ENCODE measurements around the gene NR1D1. TPM values are rescaled to one million over a fixed set of nuclear protein-coding genes. Genes with fewer than 3 reads are reported as not detected.

The NR1D1 gene
- total and polyA plus RNA-seq, 2 of the 13 experiments (the other 11 are each of a cell fraction or from before 2014, with no cell fraction given) = 2.1 to 2.7 TPM

DNA sequence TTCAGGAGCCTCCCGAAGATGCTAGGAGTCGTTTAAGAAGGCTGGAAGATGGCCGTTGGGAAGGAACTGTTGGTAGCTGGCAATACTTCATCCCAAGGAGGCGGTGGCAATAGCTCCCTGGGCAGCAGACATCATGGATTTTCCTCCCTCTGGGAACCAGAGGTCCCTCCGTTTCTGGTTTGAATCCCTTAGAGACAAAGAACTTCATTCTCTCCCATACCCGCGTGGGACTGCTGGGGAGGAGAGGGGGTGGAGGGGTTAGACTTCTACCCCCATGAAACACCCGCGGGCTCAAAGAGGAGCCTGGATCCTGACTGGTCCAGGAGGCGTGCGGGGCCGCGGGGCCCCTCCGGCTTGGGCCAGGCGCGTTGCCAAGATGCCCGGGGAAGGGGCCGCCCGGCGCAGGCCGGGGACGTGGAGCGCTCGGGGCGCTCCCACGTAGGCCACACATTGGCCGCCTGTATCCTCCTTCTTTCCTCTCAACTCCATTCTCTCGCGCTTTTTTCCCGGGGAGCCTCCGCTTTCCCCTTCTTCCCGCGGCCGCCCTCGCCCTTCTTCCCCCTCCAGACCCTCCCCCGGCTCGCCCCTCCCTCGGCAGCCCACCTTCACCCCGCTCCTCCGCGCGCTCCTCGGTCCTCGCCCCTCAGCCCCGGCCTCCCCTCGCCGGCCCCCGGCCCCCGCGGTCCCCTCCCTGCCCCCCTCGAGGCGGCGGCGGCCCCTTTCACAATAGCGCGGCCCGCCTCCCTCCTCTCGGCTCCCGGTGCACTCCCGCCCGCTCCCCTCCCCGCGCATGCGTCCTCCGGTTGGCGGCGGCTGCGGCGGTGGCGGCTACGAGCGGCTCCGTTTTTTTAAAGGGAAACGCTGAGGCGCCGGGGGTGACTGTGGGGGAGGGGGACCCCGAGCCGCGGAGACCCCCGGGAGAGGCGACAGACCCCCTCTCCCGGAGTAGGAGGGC lies 21.1 kb upstream of the NR1D1 start, which contains the start of gene MSL1 (continued):
- no peak for TF ChIP-seq MLLT10 (CRISPR knock-in tag; IDR thresholded peaks at IDR 0.05)
- TF ChIP-seq TOE1 (CRISPR knock-in tag; IDR thresholded peaks at IDR 0.05) = no peak
- no peak for TF ChIP-seq TGIF2 (CRISPR knock-in tag; IDR thresholded peaks at IDR 0.05)
- TF ChIP-seq, protein P1, sequence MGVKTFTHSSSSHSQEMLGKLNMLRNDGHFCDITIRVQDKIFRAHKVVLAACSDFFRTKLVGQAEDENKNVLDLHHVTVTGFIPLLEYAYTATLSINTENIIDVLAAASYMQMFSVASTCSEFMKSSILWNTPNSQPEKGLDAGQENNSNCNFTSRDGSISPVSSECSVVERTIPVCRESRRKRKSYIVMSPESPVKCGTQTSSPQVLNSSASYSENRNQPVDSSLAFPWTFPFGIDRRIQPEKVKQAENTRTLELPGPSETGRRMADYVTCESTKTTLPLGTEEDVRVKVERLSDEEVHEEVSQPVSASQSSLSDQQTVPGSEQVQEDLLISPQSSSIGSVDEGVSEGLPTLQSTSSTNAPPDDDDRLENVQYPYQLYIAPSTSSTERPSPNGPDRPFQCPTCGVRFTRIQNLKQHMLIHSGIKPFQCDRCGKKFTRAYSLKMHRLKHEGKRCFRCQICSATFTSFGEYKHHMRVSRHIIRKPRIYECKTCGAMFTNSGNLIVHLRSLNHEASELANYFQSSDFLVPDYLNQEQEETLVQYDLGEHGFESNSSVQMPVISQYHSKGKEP (CRISPR knock-in tag; IDR thresholded peaks at IDR 0.05) = no peak
- no peak for TF ChIP-seq HOXA7 (CRISPR knock-in tag; IDR thresholded peaks at IDR 0.05)
- TF ChIP-seq ZNF704 (CRISPR knock-in tag; IDR thresholded peaks at IDR 0.05; ENCODE audit: borderline replicate concordance) = no peak
- TF ChIP-seq MBNL3 (CRISPR knock-in tag; conservative IDR thresholded peaks at IDR 0.05) = no peak
- no peak for TF ChIP-seq MYNN (CRISPR knock-in tag; IDR thresholded peaks at IDR 0.05; ENCODE audit: low read depth)
- no peak; the same call in 1 of the 2 replicates for TF ChIP-seq KMT2B (CRISPR knock-in tag; IDR thresholded peaks at IDR 0.05)
- peak; percentile 57; the same call in 1 of the 2 replicates for TF ChIP-seq ZMAT3 (CRISPR knock-in tag; conservative IDR thresholded peaks at IDR 0.05)
- no peak for TF ChIP-seq ATF1 (CRISPR knock-in tag; IDR thresholded peaks at IDR 0.05)
- TF ChIP-seq, protein P2, sequence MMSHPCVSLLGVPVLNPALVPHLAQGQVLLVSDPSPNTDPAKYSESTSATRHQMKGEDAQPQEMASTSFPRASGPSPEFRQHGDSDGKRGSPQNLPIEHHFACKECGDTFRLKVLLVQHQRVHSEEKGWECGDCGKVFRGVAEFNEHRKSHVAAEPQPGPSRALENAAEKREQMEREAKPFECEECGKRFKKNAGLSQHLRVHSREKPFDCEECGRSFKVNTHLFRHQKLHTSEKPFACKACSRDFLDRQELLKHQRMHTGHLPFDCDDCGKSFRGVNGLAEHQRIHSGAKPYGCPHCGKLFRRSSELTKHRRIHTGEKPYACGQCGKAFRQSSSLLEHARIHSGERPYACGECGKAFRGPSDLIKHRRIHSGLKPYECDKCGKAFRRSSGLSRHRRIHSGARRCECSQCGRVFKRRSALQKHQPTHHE (CRISPR knock-in tag; IDR thresholded peaks at IDR 0.05; ENCODE audit: borderline replicate concordance) = no peak
- TF ChIP-seq NR3C1 (CRISPR knock-in tag; IDR thresholded peaks at IDR 0.05) = no peak
- no peak for TF ChIP-seq WIZ (CRISPR knock-in tag; IDR thresholded peaks at IDR 0.05)
- no peak for TF ChIP-seq ZBTB3 (CRISPR knock-in tag; IDR thresholded peaks at IDR 0.05; ENCODE audit: borderline replicate concordance, low read depth)
- TF ChIP-seq ZNF629 (CRISPR knock-in tag; conservative IDR thresholded peaks at IDR 0.05) = no peak
- TF ChIP-seq KDM5A (IDR thresholded peaks at IDR 0.05; ENCODE audit: borderline replicate concordance, low read length) = peak; percentile 34; the same call in 1 of the 2 replicates
- TF ChIP-seq PHB2 (IDR thresholded peaks at IDR 0.05; ENCODE audit: partially characterized antibody) = no peak
- TF ChIP-seq ZNF335 (CRISPR knock-in tag; IDR thresholded peaks at IDR 0.05) = no peak
- TF ChIP-seq, protein P3, sequence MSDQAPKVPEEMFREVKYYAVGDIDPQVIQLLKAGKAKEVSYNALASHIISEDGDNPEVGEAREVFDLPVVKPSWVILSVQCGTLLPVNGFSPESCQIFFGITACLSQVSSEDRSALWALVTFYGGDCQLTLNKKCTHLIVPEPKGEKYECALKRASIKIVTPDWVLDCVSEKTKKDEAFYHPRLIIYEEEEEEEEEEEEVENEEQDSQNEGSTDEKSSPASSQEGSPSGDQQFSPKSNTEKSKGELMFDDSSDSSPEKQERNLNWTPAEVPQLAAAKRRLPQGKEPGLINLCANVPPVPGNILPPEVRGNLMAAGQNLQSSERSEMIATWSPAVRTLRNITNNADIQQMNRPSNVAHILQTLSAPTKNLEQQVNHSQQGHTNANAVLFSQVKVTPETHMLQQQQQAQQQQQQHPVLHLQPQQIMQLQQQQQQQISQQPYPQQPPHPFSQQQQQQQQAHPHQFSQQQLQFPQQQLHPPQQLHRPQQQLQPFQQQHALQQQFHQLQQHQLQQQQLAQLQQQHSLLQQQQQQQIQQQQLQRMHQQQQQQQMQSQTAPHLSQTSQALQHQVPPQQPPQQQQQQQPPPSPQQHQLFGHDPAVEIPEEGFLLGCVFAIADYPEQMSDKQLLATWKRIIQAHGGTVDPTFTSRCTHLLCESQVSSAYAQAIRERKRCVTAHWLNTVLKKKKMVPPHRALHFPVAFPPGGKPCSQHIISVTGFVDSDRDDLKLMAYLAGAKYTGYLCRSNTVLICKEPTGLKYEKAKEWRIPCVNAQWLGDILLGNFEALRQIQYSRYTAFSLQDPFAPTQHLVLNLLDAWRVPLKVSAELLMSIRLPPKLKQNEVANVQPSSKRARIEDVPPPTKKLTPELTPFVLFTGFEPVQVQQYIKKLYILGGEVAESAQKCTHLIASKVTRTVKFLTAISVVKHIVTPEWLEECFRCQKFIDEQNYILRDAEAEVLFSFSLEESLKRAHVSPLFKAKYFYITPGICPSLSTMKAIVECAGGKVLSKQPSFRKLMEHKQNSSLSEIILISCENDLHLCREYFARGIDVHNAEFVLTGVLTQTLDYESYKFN (CRISPR knock-in tag; conservative IDR thresholded peaks at IDR 0.05) = peak; percentile 52
- no peak for TF ChIP-seq CENPT (CRISPR knock-in tag; IDR thresholded peaks at IDR 0.05; ENCODE audit: low read depth)
- TF ChIP-seq ZNF570 (CRISPR knock-in tag; IDR thresholded peaks at IDR 0.05; ENCODE audit: borderline replicate concordance) = no peak
